NCI-H128 (cell line): Measurements from ENCODE around the gene PDLIM1.
A peak's percentile ranks its signal among the peaks of the same experiment; 100 is the strongest.

ENCODE experiments used
- DNase-seq: peaks from one replicate; lab custom pipeline; 2025; ENCODE audit not compliant: unreplicated experiment; lab: John Stamatoyannopoulos, UW

PDLIM1 gene

DNA sequence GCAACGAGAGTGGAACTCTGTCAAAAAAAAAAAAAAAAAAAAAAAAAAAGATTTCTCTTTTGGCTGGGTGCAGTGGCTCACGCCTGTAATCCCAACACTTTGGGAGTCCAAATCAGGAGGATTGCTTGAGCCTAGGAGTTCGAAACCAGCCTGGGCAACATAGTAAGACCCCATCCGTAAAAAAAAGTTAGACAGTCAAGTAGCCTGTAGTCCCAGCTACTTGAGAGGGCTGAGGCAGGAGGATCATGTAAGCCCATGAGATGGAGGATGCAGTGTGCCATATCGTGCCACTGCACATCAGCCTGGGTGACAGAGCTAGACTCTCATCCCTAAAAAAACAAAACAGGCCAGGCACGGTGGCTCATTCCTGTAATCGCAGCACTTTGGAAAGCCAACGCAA, 25.2 kb downstream of the PDLIM1 start:
- DNase-seq: no peak

DNA sequence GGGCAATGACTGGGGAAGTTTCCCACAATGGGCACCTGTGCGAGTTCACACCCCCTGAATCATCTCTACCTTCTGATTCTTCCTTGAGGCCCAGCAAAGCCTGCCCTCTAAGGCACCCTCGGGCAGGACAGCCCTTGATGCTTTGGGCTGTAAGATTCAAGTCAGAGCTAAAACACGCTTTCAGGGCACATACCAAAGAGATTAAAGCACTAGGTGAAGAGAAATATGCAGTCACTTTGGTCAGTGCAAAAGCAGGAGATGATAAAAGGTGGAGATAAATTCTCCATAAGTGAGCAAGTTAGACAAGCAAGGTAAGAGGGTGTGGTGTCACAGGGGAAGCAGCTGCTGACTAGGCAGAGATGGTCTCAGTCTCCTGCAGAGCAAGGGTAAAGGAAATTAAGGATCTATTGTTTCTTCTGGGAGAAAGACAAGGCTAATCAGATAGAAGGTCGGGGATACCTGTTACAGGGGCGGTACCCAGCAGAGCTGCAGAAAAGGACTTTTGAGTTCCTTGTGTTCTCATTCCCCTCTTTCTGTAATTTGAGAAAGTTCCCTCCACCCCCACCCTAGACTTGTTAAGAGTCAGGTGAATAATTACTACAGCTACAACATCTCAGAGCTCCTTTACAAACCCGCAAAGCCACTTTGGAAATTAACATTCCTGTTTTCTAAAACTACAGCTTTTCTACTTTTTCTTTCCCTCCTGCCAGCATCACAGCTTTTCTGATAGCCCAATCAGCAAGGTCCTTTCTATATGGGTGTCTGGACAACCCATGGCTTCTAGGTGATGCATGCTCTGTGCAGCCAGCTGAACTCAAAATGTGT, 26.4 kb downstream of the PDLIM1 start:
- no peak for DNase-seq

DNA sequence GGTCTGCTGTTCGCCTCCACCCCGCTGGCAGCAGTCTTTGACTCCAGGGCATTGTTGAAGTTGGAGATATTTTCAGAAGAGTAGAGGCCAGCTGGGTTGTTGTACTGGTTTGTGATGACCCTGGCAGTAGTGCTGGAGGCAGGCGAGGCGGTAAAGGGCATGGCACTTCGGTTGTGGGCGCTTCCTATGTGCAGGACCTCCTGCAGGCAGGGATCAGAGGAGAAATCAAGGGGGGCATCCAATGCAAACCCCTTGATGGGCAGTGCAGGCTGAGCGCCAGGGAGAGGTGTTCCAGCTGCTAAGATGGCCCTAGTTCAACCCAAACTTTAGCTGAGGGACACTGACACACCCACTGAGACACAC, 27.0 kb downstream of the PDLIM1 start:
- DNase-seq: no peak

DNA sequence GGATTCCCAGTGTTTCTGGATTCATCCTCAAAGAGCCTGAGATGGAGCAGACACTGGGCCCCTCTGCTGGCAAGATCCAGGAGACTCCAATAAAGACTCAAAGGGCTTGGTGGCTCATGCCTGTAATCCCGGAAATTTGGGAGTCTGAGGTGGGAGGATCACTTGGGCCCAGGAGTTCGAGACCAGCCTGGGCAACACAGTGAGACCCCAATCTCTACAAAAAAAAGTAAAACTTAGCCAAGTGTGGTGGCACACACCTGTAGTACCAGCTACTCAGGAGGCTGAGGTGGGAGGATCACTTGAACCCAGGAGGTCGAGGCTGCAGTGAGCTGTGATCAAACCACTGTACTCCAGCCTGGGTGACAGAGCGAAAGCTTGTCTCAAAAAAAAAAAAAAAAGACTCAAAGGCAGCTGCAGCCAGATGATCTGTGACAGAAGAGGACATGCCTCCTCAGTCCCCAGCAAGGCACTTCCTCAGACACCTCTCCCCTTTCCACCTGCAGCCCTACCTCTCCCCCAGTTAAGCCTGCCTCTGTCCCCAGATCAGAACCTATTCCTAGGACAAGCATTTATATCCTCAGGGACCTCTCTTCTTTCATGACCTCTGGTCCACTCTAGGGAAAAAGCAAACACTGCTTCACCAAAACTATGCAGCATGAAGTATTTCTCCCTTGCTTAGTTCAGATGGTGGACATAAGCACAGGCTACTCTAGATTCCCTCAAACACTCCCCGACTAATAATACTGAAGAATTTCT, 27.9 kb downstream of the PDLIM1 start:
- DNase-seq: no peak

DNA sequence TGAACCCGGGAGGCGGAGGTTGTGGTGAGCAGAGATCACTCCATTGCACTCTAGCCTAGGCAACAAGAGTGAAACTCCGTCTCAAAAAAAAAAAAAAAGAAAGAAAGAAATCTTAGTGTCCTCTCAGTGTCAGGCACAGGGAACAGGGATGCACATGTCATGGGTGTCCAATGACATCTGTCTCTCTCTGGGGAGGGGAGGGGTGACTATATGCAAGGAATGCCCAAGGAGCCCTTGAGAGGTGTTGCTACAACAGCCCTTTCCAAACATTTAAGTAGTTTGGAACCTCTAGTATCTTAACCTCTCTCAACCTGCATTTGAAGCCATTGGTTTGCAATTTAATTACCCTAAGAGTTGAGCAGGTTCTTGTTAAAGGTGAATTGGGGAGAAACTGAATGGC, 28.9 kb downstream of the PDLIM1 start:
- no peak for DNase-seq

DNA sequence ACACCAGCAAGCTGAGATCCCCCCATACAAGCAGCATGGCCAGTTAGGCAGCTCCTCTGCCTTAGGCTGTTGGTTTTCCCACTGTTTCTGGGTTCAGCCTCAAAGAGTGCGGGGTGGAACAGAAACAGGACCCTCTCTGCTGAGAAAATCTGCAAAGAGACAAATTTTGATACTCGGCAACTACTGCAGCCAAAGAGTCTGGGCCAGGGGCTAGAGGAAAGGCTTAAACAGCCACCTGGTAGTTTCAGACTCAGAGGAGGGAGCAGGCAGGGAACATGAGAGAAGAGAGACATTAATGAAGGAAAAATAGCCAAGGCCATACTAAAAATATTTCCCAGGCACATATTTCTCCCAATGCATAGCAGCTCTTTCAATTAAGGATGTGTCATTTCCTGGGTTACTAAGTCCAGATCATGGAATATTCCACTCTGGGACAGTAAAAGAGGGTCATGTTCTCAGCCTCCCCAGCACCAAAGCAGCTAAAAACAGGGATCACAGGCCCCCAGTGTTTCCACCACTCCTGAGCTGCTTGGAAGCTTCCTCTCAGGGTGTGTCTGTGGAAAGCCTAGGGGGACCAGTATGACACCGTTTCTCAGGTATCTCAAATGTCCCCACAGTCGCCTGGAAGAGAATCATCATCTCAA, 29.8 kb downstream of the PDLIM1 start:
- no peak for DNase-seq

DNA sequence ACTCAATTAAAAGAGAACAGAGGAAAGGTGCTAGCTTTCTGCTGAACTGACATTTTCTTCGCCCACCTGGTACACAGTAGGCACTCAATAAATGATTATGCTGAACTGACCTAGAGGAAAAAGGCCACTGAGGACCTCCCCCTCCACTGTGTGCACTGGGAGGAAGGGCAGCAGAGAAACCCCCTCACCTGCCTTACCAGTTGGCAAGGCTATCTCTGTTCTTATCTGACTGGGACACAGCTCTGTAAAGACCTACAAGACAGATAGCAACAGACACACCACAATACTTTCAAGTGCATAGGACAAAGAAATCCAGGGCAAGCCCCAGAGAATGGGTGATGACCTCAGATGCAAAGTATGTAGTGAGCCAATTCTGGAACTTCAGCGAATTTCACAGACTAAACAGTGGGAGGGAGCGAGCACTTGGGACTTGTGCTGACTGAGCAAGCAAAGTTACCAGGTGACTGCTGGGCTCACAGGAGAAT, 30.4 kb downstream of the PDLIM1 start:
- no peak for DNase-seq

DNA sequence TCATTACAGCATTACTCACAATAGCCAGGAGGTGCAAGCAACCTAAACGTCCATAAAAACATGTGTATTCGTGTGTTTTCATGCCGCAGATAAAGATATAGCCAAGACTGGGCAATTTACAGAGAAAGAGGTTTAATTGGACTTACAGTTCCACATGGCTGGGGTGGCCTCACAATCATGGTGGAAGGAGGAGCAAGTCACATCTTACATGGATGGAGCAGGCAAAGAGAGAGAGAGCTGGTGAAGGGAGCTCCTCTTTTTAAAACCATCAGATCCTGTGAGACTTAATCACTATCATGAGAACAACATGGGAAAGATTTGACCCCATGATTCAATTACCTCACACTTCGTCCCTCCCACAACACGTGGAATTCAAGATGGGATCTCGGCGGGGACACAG, 33.0 kb downstream of the PDLIM1 start:
- no peak for DNase-seq

DNA sequence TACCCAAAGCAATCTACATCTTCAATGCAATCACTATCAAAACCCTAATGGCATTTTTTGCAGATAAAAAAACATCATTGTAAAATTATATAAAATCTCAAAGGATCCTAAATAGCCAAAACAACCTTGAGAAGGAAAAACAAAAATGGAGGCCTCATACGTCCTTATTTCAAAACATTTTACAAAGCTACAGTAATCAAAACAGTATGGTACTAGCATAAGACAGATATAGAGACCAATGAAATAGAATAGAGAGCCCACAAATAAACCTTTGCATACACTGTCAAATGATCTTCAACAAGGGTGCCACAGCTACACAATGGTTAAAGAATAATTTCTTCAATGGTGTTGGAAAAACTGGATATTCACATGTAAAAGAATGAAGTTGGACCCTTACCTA, 34.5 kb downstream of the PDLIM1 start:
- DNase-seq: no peak

DNA sequence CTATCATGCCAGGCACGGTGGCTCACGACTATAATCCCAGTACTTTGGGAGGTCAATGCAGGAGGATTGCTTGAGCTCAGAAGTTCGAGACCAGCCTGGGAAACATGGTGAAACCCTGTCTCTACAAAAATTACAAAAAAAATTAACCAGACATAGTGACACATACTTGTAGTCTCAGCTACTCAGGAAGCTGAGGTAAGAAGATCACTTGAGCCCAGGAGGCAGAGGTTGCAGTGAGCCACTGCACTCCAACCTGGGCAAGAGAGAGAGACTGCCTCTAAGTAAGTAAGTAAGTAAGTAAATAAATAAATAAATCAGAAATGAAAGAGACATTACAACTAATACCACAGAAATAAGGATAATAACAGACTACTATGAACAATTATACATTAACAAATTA, 36.2 kb downstream of the PDLIM1 start:
- DNase-seq: no peak

DNA sequence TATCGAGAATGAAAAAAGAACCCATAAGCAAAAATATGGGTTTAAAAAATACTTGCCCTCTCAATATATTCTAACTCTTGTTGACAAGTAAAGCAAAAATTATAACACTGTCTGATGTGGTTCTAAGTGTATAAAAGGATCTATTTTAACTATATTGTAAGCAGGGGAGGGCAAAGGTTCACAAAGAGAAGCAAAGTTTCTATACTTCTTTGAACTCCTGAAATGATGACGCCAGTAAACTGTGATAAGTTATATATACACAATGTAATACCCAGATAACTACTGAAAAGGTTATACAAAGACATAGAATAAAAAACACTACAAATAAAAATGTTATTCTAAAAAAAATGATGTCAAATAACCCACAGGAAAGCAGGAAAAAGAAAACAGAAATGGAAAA, 37.1 kb downstream of the PDLIM1 start:
- no peak for DNase-seq

DNA sequence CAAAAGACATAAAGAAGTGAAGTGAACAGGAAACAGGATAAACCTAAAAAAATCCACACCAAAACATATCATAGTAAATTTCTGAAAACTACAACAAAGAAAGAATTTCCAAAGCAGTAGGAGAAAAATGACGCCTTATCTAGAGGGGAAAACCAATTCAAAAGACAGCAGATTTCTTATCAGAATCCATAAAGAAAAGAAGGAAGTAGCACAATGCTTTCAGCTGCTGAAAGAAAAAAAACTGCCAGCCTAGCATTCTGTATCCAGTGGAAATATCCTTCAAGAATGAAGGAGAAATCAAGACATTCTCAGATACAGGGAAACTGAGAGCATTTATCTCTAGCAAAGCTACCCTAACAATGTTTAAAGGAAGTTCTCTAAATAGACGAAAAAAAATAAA, 37.8 kb downstream of the PDLIM1 start:
- no peak for DNase-seq

DNA sequence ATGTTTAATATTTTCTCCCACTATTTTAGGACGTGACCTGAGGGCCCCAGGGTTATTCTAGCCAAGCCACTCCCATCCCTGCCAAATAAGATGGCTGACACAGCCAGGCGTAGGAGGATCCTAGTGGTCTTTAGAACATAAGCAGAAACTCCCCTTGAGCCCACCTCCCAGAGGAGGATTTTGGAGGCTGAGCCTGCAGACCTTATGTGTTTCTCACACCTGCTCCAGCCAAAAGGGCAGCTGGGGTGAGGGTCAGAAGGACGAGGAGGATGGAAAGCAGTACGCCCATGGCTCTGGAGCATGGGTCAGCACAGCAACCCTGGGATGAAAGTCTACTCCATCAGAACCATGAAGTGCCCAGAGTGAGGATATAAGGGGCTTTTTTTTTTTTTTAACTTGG, 39.9 kb downstream of the PDLIM1 start:
- DNase-seq: no peak

DNA sequence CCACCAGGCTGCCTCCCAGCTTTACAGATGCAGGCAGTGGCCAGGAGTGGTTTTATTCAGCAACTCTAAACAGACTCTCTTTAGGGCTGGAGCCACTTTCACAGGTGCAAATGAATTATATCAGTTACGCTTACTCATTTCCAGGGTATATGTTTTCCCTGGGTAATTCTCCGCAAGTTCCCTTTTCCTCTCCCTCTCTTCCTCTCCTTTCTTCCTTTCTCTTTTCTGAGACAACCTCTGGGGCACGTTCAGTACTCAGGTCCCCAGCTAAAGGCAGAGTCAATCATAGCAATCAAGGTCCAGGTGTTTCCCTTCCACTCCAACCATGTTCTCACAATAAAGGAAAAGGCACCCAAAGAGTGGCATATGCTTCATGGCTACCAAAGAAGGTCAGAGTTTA, 41.3 kb downstream of the PDLIM1 start:
- no peak for DNase-seq

DNA sequence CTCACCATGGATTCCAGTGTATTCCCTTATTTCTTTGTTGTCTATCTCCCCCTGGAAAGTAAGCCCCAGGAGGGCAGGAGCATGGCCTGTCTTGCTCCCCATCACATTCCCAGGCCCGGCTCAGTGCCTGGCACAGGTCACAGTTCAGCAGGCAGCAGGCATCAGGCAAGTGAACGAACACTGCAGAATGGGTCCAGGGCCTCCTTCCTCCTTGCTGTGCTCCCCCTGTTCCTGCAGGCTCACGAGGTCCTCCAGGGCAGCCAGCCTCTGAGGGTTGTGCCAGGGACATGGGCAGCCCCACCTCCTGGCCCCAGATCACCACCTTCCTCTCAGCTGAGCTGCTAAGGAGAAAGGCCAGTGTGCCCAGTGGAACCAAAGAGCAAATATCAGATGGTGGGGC, 41.8 kb downstream of the PDLIM1 start:
- no peak for DNase-seq

DNA sequence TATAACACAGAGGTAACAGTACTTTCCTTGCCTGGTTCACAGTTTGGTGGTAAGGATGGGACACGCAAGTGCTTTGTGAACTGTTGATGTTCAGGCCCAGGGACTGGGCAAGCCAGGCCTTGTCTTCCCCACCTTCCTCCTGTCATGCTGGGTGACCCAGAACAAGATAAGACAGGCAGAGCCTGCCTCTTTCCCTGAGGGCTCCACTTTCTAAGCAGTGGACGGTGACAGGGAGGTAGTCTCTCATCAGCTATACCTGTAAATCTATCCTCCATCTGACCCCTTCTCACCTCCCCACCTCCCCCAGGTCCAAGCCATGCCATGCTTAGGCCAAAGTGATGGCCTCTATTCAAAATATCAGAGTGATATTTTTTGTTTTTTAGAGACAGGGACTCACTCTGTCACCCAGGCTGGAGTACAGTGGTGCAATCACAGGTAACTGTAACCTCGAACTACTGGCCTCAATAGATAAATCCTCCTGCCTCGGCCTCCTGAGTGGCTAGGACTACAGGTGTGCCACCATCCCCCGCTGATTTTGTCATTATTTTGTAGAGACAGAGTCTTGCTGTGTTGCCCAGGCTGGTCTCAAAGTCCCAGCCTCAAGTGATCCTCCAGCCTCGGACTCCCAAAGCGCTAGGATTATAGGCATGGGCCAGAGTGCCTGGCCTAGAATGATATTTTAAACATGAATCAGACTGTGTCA, 42.8 kb downstream of the PDLIM1 start:
- no peak for DNase-seq

DNA sequence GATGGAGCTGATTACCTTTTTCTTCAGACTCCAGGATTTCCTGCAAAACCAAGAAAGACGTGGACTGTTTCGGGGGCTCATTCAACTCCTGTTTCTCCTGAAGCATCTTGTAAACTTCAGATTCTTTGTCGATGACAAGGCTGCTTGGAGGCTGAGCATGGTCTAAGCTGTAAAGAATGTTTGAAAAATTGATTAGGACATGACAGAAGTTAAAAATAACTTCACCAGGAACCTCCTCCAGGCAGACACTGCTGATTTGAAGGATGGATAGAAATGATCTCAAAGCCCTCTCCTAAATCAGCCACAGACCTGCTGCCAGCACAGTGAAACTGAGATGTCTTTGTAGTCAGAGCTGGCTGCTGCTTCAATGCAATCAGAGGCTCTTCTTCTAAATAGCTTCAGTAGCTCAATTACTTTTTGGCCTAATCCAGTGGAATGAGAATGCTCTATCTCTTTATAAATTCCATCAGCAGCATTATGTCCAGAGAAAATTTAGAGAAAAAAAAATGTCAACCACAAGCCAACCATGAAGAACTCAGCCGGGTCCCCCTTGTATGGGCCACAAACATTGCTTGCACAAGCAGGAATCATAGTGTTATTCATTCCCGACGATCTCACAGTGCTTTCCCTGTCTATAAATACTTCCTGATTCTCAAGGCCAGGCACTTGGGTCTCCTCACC, 43.5 kb downstream of the PDLIM1 start:
- DNase-seq: no peak

DNA sequence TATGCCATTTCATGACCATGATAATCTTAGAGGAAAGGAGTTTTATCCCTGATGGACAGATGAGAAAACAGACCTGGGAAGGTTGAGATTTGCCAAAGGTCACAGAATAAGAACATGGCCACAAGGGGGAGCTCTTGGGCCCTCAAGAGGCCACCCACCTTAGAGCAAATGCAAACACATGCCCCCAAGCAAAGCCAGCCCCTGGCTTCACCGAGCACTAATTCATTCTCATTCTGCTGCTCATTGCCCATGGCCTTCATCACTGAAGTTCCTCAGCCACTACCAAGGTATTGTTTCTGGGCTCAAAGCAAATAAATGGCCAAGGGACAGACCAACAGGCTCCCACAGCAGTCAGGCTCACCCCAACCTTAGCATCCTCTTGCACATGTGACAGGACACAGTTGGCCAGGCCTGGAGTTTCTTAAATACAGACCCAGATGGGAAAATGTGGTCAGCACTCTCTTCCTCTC, 44.2 kb downstream of the PDLIM1 start:
- DNase-seq: peak; percentile 9

DNA sequence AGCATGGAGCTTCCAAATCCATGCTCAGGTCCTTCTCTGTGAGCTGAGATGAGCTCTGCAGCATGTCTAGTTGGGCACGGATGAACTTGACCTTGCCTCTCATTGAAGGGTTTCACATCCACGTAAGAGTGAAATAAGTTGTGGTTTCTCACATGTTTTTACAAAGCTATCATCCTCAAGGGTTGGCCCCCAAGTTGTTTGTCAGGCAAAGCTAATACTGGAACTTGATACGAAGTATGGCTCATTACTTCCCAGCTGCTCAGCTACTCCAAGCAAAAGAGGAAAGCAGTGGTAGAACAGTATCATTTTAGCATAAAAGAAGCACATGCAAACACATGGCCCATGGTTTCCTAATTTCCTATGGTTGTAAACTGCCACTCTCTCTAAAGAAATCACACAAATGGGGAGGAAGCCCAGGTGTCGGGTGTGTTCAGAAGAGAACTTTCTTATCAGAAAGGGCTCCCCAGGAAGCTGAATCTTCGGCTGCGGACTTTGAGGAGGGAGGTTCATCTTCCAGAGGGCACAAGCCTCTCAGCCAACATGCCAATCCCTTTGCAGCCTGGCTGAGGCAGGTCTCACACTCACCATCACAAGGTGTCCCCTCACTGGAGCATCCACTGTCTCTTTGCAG, 45.3 kb downstream of the PDLIM1 start:
- no peak for DNase-seq

DNA sequence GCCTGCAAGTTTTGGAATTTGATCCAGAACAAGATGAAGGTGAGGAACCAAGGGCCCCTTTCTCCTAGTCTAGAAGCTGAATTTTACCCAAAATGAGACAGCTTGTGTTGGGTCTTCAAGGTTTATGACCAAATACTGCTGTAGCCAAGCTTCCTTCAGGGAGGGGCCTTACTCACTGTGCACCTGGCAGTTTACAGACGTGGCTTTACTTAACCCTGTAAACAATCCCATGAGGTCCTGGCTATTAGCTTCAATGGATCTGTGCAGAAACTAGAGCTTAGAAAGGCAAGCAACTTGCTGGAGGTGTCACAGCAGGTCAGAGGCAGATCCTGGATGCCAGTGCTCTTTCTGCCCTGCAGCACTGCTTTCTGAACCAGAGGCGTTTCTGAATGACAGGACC, 46.7 kb downstream of the PDLIM1 start:
- no peak for DNase-seq
